ENCODE measurements around the gene RIN2.
"Not testable (repeated sequence)": the region's sequence is repeated elsewhere in the genome, so short reads cannot be mapped to it uniquely, and the experiment has no call there.

The RIN2 gene

GRCh38 chr20:19789009-19789408 is 31.0 kb downstream of the RIN2 start:
- DNase-seq (ENCODE audit: low read depth), result no peak

- DNase-seq (ENCODE audit: low read depth), result no peak
These were observed 31.4 kb downstream of the RIN2 start for GRCh38 chr20:19789446-19789845.

- no peak for DNase-seq (ENCODE audit: low read depth)
These were observed 33.8 kb downstream of the RIN2 start for GRCh38 chr20:19791887-19792286.

- DNase-seq (ENCODE audit: low read depth), result no peak
These were observed 35.7 kb downstream of the RIN2 start for GRCh38 chr20:19793716-19794115.

GRCh38 chr20:19794941-19795340 is 36.9 kb downstream of the RIN2 start:
- DNase-seq (ENCODE audit: low read depth), result no peak

- no peak for DNase-seq (ENCODE audit: low read depth)
These were observed 41.3 kb downstream of the RIN2 start for GRCh38 chr20:19799325-19799724.

- no peak for DNase-seq (ENCODE audit: low read depth)
These were observed 44.0 kb downstream of the RIN2 start for GRCh38 chr20:19802099-19802491.

GRCh38 chr20:19802492-19803158 is 44.6 kb downstream of the RIN2 start:
- no peak for DNase-seq (ENCODE audit: low read depth)

GRCh38 chr20:19806276-19806675 is 48.2 kb downstream of the RIN2 start:
- not testable (repeated sequence) for DNase-seq (ENCODE audit: low read depth)

GRCh38 chr20:19806806-19807190 is 48.7 kb downstream of the RIN2 start:
- DNase-seq (ENCODE audit: low read depth), result no peak

- no peak for DNase-seq (ENCODE audit: low read depth)
These were observed 49.3 kb downstream of the RIN2 start for GRCh38 chr20:19807191-19807945.
